Measurements from ENCODE around the gene MLST8. TPM values are rescaled to one million over a fixed set of nuclear protein-coding genes. Genes with fewer than 3 reads are reported as not detected.
"Not testable (repeated sequence)": the region's sequence is repeated elsewhere in the genome, so short reads cannot be mapped to it uniquely, and the experiment has no call there.

MLST8 gene
- total and polyA plus RNA-seq, 2 of the 8 experiments (the other 6 are each of a cell fraction or from before 2014, with no cell fraction given) = 67.6 to 321 TPM

DNA sequence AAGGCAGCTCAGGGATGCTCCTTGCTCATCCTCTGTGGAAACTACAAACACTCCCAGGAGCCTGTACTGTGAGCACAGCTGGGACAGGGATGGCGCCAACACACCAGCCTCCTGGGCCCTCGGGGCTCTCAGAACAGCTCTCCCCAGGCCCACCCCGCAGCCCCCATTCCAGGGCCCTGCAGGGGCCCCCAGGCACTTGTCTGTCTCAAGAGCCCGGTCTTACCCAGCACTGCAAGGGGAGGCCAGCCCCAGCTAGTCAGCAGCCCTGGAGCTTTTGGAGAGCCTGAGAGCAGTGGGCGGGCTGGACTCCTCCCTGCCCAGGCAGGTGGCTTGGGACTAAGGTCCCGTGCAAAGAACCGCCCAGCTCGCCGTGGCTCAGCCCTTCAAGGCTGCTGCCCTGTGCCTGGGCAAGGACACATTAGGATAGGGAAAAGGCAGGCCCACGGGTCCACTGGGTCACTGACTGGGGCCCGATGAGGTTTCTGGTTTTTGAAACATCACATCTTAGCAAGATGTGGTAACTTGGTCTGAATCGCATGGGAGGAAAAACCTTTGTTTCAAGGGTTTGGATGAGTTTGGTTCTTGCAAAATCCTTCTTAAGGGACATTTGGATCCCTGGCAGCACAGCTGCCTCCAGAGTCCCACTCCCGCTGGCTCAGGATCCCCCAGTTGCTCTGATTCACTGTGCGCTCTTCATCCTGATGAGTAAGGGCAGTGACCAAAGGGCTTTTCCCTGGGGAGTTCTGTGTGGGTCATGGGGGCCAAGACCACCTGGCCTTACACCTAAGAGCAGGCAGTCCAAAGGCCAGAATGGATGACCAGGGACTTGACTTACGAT lies 33.8 kb downstream of the MLST8 start (continued):
- TF ChIP-seq POLR2A (IDR thresholded peaks at IDR 0.05; ENCODE audit: control extremely low read depth in 1 of 2, low read depth in 2 of 2, low read length in 2 of 2) = no peak
- TF ChIP-seq POLR2AphosphoS5 (IDR thresholded peaks at IDR 0.05; ENCODE audit: low read depth, low read length) = no peak
- no peak for TF ChIP-seq FOSL1 (IDR thresholded peaks at IDR 0.05; ENCODE audit: insufficient read depth, low read depth, low read length)

GRCh38 chr16:2240331-2240730 lies 35.1 kb downstream of the MLST8 start:
- not testable (repeated sequence) for H3K4ac ChIP-seq (replicated peaks; ENCODE audit: insufficient read length, low read depth, low read length); DNase-seq (ENCODE audit: low read depth in 1 of 2, low spot score in 2 of 2); H3K14ac ChIP-seq (ENCODE audit: insufficient read length); H2BK120ac ChIP-seq (replicated peaks; ENCODE audit: low read depth, low read length); H2AFZ ChIP-seq (ENCODE audit: low read length); H3K9ac ChIP-seq (replicated peaks in 1 of 4; ENCODE audit: extremely low read depth in 1 of 4, low read depth in 3 of 4, low read length in 3 of 4); H3K27ac ChIP-seq (ENCODE audit: low read depth, low read length); H4K5ac ChIP-seq (ENCODE audit: insufficient read length, low read depth, low read length); H3K79me1 ChIP-seq (ENCODE audit: low read depth, low read length); H2BK20ac ChIP-seq (ENCODE audit: low read length); H3K56ac ChIP-seq (replicated peaks; ENCODE audit: insufficient read length, low read depth, low read length); H4K8ac ChIP-seq (ENCODE audit: extremely low read depth, insufficient read depth, low read length); H3K23ac ChIP-seq (ENCODE audit: insufficient read length); H2AK5ac ChIP-seq (ENCODE audit: low read depth, low read length); H2BK5ac ChIP-seq (ENCODE audit: low read depth, low read length); H3K9me3 ChIP-seq (ENCODE audit: insufficient read depth in 2 of 2, low read depth in 1 of 2, low read length in 1 of 2); H3K4me3 ChIP-seq (ENCODE audit: extremely low read depth in 1 of 4, insufficient read depth in 2 of 4, low read depth in 3 of 4, low read length in 4 of 4); H3K4me2 ChIP-seq (ENCODE audit: insufficient read depth in 1 of 2, low read depth in 2 of 2, low read length in 2 of 2); H4K91ac ChIP-seq (replicated peaks; ENCODE audit: insufficient read length, low read length); H2BK15ac ChIP-seq (ENCODE audit: low read length); H3K79me2 ChIP-seq (ENCODE audit: control insufficient read depth in 1 of 2, insufficient read depth in 2 of 2, low read length in 2 of 2); H2BK12ac ChIP-seq (ENCODE audit: low read depth, low read length); FAIRE-seq; H3K18ac ChIP-seq (ENCODE audit: extremely low read depth, low read length)
- Histone ChIP-seq H3K4me1 (replicated peaks in 1 of 4; ENCODE audit: control insufficient read depth in 3 of 4, insufficient read depth in 4 of 4, low read length in 3 of 4) (peaks cover 0 to 19% (median 10%) of the 10 kb centered on the region in 4 experiments; a peak in 5 of 7 replicates), H4K20me1 (replicated peaks in 1 of 2; ENCODE audit: control insufficient read depth in 1 of 2, insufficient read depth in 2 of 2, low read length in 2 of 2) (peaks cover 4 to 20% of the 10 kb centered on the region in 2 experiments), H3K23me2 (ENCODE audit: low read depth, low read length) (peaks cover 16% of the 10 kb centered on the region; the same call in 1 of the 2 replicates), H3K36me3 (ENCODE audit: control insufficient read depth in 2 of 4, insufficient read depth in 4 of 4, low read length in 3 of 4) (peaks cover 10 to 32% (median 18%) of the 10 kb centered on the region in 4 experiments; a peak in 7 of 8 replicates), H3K27me3 (replicated peaks in 1 of 4; ENCODE audit: control insufficient read depth in 3 of 4, extremely low read depth in 1 of 4, insufficient read depth in 3 of 4, low read length in 3 of 4) (peaks cover 4 to 20% (median 16%) of the 10 kb centered on the region in 4 experiments; a peak in 6 of 7 replicates)
- CTCF ChIA-PET (ENCODE audit: partially characterized antibody) = interaction anchor here (0.6 to 1.6 kb wide), 4 partner anchors 12 to 188 kb away, joined by 3 to 6 read pairs (median 3); partner anchors contain the start of gene ECI1
- WGBS, 2 experiments (ENCODE audit: extremely low coverage in 1 of 2, insufficient coverage in 1 of 2, insufficient read length in 1 of 2, insufficient replicate concordance in 2 of 2, low coverage in 1 of 2, low lambda C conversion rate in 2 of 2, missing lambda C conversion rate in 1 of 2) = 91% methylated on average over 9 of the region's 9 CpGs; no CpG with 5 or more reads in 1 of the 2 experiments
- POLR2A ChIA-PET (ENCODE audit: partially characterized antibody) = interaction anchor here (0.6 to 8.6 kb wide), 5 partner anchors 8 to 232 kb away, joined by 3 to 181 read pairs (median 4); partner anchors contain the start of genes ECI1 and PGP

Data from H1 (cell line).